OCI-LY7 (cell line): ENCODE results near the gene MATR3.

Experiments
- EZH2phosphoT487 ChIP-seq: fragments of 200-600 bp; sonication (generic); IDR thresholded peaks from 2 replicates; pipeline ENCODE4 v1.6.1; 2018; ENCODE audit warnings: low read depth, borderline replicate concordance, mild to moderate bottlenecking, mixed run types, antibody characterized with exemption, low read length, moderate library complexity, mixed read lengths
- TF ChIP-seq, protein P1 (sequence below): fragments of 200-600 bp; sonication (generic); conservative IDR thresholded peaks from 2 replicates; pipeline ENCODE4 v1.5.1; 2014; ENCODE audit warnings: mild to moderate bottlenecking, antibody characterized with exemption, low read length, moderate library complexity, mixed read lengths

DNA sequence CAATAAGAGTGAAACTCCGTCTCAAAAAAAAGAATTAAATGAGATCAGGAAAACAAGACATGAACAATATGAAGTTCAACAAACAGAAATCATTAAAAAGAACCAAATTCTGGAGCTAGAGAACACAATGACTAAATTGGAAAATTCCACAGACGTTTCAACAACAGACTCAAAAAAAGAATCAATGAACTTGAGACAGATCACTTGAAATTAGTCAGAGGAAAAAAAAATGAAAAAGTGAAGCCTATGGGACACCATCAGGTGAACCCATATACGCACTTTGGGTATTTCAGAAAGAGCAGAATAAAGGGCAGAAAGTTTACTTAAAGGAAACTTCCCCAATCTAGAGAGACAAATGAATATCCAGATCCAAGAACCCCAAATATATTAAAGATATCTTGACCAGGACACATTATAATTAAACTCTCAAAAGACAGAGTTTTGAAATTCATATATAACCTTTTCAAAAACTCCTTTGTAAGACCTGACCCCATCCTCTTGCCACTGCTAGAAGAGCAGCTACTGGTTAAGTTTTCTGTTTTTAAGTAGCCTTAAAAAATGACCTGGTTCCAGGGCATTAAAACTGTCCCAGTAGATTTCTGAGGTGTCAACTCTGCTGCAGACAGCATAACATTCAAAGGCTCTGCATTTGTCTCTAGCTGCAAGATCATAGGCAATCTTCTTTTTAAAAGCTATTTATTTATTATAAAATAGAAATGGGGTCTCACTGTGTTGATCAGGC is 7.7 kb upstream of the MATR3 start:
- TF ChIP-seq, protein P1, sequence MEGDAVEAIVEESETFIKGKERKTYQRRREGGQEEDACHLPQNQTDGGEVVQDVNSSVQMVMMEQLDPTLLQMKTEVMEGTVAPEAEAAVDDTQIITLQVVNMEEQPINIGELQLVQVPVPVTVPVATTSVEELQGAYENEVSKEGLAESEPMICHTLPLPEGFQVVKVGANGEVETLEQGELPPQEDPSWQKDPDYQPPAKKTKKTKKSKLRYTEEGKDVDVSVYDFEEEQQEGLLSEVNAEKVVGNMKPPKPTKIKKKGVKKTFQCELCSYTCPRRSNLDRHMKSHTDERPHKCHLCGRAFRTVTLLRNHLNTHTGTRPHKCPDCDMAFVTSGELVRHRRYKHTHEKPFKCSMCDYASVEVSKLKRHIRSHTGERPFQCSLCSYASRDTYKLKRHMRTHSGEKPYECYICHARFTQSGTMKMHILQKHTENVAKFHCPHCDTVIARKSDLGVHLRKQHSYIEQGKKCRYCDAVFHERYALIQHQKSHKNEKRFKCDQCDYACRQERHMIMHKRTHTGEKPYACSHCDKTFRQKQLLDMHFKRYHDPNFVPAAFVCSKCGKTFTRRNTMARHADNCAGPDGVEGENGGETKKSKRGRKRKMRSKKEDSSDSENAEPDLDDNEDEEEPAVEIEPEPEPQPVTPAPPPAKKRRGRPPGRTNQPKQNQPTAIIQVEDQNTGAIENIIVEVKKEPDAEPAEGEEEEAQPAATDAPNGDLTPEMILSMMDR = no peak
- no peak for TF ChIP-seq EZH2phosphoT487
